Glutamatergic neuron (in vitro differentiated cells): ENCODE measurements around the gene B3GAT1. TPM values are rescaled to one million over a fixed set of nuclear protein-coding genes. Genes with fewer than 3 reads are reported as not detected.

Source experiments
- DNase-seq: peaks from one replicate; pipeline ENCODE4 v3.0.0; 2022
- H3K27ac Mint-ChIP-seq: one replicate; pipeline ENCODE4 v1.8.0; 2020; ENCODE audit warnings: mild to moderate bottlenecking, mixed read lengths, inconsistent platforms; ENCODE audit not compliant: unreplicated experiment
- H3K27me3 Mint-ChIP-seq: one replicate; pipeline ENCODE4 v1.8.0; 2020; ENCODE audit warnings: mild to moderate bottlenecking, moderate library complexity, mixed read lengths, inconsistent platforms; ENCODE audit not compliant: unreplicated experiment
- H3K36me3 Mint-ChIP-seq: one replicate; pipeline ENCODE4 v1.8.0; 2020; ENCODE audit warnings: mild to moderate bottlenecking, mixed read lengths, inconsistent platforms; ENCODE audit not compliant: unreplicated experiment
- H3K4me1 Mint-ChIP-seq: one replicate; pipeline ENCODE4 v1.8.0; 2020; ENCODE audit warnings: mild to moderate bottlenecking, low read depth, mixed read lengths, inconsistent platforms; ENCODE audit not compliant: unreplicated experiment
- H3K4me3 Mint-ChIP-seq: one replicate; pipeline ENCODE4 v1.8.0; 2020; ENCODE audit warnings: mild to moderate bottlenecking, mixed read lengths, inconsistent platforms; ENCODE audit not compliant: unreplicated experiment
- H3K9me3 Mint-ChIP-seq: one replicate; pipeline ENCODE4 v1.8.0; 2020; ENCODE audit warnings: mild to moderate bottlenecking, moderate library complexity, mixed read lengths, inconsistent platforms; ENCODE audit not compliant: unreplicated experiment
- total RNA-seq: library from RNA; stranded (reverse); fragmentation: NEBNext Ultra II Directional; extraction: Animal tissue kit (Norgen Biotek cat#: 25700); gene quantifications from one replicate; pipeline ENCODE4 v1.2.1, GENCODE V29; 2021; ENCODE audit not compliant: unreplicated experiment
- TF ChIP-seq, protein P1 (sequence below): fragments of 200-600 bp; sonication (generic); IDR thresholded peaks from one replicate; pipeline ENCODE4 v1.5.0; 2021; ENCODE audit not compliant: partially characterized antibody, unreplicated experiment

B3GAT1 gene
- total RNA-seq, 1 donor from 2014 or later = 240 TPM

DNA sequence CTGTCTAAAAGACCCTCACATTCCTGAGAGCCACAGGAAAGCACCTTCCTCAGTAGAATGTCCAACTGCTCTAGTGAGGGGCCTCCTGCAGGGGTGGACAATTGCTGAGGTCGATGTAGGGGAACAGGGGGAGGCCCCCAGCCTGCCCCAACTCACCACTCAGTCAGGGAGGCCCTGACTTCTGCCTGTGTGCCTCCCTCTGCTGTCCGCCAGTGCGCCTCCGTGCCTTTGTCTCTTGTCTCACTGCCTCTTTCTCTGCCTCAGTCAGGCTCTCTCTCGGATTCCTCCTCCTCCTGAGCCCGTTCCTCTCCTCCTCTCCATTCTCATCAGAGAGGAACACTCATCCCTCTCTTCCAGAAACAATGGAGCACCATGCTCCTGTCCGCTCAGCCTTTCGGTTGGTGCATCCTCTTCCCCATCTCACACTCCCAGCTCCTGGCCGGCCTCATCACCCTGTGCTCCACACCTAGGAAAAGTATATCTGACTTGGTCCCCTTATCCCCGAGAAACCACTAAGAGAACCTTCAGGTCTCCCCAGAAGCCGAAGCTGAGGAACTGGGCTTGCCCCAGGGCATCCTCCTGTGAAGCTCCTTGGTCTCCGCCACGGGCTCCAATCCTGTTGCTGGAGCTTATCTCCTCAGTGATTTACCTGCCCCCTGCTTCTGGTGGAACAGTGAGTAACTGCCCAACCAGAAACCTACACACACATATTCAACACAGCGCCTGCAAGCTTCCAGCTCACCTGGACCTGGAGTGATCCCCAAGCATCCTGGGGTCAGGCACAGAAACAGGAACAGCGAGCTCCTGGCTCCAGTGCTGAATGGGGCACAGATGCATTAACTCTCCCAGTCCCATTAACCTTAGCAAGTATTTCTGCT is 2.3 kb downstream of the B3GAT1 start:
- Mint-ChIP-seq H3K27me3 (peaks cover 7% of the 10 kb centered on the region), H3K4me3 (peak overlapping the region; percentile 96), H3K27ac (peak overlapping the region; percentile 79), H3K36me3 (peaks cover 4% of the 10 kb centered on the region), H3K9me3 (peaks cover 12% of the 10 kb centered on the region), H3K4me1 (peaks cover 42% of the 10 kb centered on the region)
- TF ChIP-seq, protein P1, sequence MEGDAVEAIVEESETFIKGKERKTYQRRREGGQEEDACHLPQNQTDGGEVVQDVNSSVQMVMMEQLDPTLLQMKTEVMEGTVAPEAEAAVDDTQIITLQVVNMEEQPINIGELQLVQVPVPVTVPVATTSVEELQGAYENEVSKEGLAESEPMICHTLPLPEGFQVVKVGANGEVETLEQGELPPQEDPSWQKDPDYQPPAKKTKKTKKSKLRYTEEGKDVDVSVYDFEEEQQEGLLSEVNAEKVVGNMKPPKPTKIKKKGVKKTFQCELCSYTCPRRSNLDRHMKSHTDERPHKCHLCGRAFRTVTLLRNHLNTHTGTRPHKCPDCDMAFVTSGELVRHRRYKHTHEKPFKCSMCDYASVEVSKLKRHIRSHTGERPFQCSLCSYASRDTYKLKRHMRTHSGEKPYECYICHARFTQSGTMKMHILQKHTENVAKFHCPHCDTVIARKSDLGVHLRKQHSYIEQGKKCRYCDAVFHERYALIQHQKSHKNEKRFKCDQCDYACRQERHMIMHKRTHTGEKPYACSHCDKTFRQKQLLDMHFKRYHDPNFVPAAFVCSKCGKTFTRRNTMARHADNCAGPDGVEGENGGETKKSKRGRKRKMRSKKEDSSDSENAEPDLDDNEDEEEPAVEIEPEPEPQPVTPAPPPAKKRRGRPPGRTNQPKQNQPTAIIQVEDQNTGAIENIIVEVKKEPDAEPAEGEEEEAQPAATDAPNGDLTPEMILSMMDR = no peak
- no peak for DNase-seq

DNA sequence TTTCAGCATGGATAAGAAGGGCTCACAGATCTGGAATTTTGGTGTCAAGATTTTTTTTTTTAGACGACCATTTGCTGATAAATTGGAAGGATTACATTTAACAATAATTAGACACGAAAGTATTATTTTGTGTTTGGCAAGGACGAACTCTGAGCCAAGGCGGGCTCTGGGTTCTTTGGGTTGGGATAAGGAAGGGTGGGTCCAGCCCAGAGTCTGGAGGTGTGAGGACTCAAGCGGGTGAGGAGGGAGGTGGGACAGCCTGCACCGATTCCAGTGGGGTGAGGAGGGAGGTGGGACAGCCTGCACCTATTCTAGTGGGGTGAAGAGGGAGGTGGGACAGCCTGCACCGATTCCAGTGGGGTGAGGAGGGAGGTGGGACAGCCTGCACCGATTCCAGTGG is 4.1 kb downstream of the B3GAT1 start:
- Mint-ChIP-seq H3K4me3 (peak overlapping the region; percentile 61), H3K4me1 (peaks cover 27% of the 10 kb centered on the region), H3K36me3 (peaks cover 8% of the 10 kb centered on the region), H3K27ac (peak overlapping the region; percentile 38), H3K9me3 (peaks cover 5% of the 10 kb centered on the region), H3K27me3 (peaks cover 6% of the 10 kb centered on the region)
- DNase-seq = no peak
- TF ChIP-seq, protein P1 = no peak

DNA sequence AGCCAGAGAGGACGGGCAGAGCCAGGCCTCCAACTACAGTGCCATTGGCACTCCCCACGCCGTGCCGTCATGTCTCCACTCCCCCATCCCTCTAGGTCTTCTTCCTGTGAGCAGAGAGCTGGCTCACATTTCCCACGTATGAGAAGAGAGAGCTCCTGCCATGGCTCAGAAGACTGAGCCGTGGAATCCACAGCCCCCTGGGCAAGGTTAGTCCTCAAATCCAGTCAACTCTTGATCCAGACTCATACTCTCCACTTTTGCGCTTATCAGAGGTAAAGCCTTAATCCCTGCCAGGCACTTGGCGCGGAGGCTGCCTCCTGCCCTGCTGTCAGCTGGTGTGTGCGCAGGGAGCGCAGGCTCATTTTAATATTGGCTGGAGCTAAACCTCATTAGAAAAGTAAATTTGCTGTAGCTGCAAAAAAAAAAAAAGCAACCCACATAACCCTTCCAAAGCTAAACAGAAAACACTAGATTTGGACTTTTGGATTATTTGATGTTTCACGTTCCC is 4.7 kb downstream of the B3GAT1 start:
- no peak for DNase-seq

DNA sequence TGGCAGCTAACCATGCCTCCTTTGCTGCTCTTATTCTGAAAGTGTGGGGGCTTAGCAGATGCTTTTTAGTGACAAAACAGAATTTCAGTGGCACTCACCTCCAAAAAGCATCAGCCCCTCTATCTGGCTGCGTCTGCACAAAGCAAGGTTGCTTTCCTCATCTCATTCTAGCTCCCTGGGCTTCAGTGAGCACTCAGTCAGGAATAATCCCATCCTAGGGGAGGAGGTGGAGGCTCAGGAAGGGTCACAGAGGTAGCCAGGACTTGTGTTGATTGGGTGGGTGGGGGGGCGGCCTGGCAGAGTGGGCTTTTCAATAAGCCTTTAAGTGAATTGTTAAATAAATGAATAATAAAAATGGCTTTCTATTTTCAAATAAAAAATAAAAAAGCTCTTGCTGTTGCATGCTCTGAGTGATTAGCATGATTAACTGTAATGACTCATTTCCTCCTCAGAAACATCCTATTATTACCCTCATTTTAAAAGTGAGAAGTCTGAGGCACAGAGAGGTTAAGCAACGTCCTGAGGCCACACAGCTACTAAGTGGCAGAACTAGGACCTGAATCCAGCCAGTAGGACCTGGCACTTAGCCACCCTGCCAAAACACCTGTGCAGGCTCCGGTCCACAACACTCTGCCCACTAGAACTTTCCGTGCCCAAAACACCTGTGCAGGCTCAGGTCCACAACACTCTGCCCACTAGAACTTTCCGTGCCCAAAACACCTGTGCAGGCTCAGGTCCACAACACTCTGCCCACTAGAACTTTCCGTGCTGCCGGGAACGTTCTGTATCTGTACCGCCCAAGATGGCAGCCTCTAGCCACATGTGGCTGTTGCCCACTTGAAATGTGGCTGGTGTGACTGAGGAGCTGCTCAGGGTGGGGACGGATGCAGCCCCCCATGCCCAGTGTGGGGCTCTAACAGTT is 5.5 kb downstream of the B3GAT1 start:
- no peak overlapping the region for H3K27ac Mint-ChIP-seq
- peaks cover 3% of the 10 kb centered on the region for H3K9me3 Mint-ChIP-seq
- H3K36me3 Mint-ChIP-seq = peaks cover 8% of the 10 kb centered on the region
- H3K4me1 Mint-ChIP-seq = peaks cover 27% of the 10 kb centered on the region
- no peak for DNase-seq
- TF ChIP-seq, protein P1 = no peak
- H3K4me3 Mint-ChIP-seq = peak overlapping the region; percentile 45
- peaks cover 6% of the 10 kb centered on the region for H3K27me3 Mint-ChIP-seq

More for the DNA sequence above, 4.7 kb downstream of the B3GAT1 start:
- peak overlapping the region; percentile 38 for H3K27ac Mint-ChIP-seq
- TF ChIP-seq, protein P1 = no peak
- H3K27me3 Mint-ChIP-seq = peaks cover 6% of the 10 kb centered on the region
- peak overlapping the region; percentile 61 for H3K4me3 Mint-ChIP-seq
- peaks cover 8% of the 10 kb centered on the region for H3K36me3 Mint-ChIP-seq
- H3K9me3 Mint-ChIP-seq = peaks cover 3% of the 10 kb centered on the region
- peaks cover 27% of the 10 kb centered on the region for H3K4me1 Mint-ChIP-seq
